ENCODE results near the gene C1orf174.

C1orf174 gene

DNA sequence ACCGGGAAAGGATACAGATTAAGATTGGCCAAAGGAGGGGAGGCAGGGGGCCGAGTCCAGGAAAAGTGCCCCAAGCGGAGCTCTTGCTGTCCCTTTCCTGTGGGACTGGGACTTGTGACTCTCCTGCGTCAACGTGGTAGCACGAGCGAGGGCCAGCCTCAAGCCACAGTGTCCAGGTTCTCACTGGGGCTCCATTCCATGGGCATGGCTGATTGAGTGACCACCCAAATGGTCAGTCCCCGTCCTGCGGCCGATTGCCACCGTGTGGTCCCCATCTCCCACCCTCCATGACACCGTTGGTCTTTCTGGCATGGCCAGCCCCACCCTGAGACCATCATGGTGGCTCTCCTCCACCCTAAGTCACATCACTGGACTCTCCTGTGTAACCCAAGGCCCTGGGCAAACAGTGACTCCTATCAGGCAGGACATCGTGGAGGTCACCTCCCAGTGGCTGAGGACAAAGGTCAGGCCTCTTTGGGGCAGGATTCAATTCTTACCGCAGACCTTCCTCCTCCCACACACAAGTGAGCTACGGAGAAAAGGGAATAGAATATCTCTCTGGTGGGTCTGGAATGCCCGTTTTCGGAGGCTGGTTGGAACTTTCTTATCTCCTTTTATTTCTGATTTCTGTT is 8.9 kb upstream of the C1orf174 start:
- H3K9ac ChIP-seq (ENCODE audit: low read length): no peak overlapping the region
- no peaks in the 10 kb centered on the region for H3K27me3 ChIP-seq (ENCODE audit: control insufficient read depth, insufficient read depth, low read length)
- H3K4me3 ChIP-seq (ENCODE audit: low read depth, low read length): no peak overlapping the region
- H3K9me3 ChIP-seq (ENCODE audit: control insufficient read depth, insufficient read depth, low read depth, low read length): no peaks in the 10 kb centered on the region
- no peak overlapping the region for H3K27ac ChIP-seq (ENCODE audit: low read depth, low read length)
- H3K36me3 ChIP-seq (ENCODE audit: control insufficient read depth, insufficient read depth, low read length): no peaks in the 10 kb centered on the region
- H3K4me1 ChIP-seq (ENCODE audit: control insufficient read depth, insufficient read depth, low read length): peaks cover 12% of the 10 kb centered on the region

DNA sequence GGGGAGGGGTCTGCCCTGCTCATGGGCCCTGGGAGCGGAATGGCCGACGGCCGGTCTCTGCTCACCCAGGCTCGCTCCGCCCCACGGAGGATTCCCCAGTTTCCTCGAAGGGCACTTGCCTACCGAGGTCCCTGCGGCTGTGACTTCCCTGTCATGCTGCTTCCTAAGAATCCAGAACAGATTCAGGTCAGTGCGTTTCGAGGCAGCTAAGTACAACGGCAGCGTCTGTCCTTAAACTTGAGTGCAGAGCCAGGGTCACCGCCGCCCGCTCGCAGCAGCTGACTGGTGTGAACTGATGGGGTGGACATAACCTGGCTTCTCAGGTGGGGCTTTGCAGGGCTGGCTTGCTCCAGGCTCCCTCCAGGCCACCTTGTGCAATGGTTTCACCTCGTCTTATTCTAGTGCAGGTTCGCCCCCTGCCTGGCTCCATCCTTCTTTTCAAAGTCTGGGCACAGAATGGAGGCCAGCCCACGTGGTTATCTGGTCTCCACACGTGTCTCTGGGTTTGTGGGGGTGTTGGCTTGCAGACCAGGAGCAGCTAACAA is 7.6 kb upstream of the C1orf174 start:
- no peaks in the 10 kb centered on the region for H3K9me3 ChIP-seq (ENCODE audit: control insufficient read depth, insufficient read depth, low read depth, low read length)
- no peak overlapping the region for H3K27ac ChIP-seq (ENCODE audit: low read depth, low read length)
- peaks cover 19% of the 10 kb centered on the region for H3K4me1 ChIP-seq (ENCODE audit: control insufficient read depth, insufficient read depth, low read length)
- no peaks in the 10 kb centered on the region for H3K27me3 ChIP-seq (ENCODE audit: control insufficient read depth, insufficient read depth, low read length)
- no peak overlapping the region for H3K9ac ChIP-seq (ENCODE audit: low read length)
- no peak overlapping the region for H3K4me3 ChIP-seq (ENCODE audit: low read depth, low read length)
- H3K36me3 ChIP-seq (ENCODE audit: control insufficient read depth, insufficient read depth, low read length): no peaks in the 10 kb centered on the region

DNA sequence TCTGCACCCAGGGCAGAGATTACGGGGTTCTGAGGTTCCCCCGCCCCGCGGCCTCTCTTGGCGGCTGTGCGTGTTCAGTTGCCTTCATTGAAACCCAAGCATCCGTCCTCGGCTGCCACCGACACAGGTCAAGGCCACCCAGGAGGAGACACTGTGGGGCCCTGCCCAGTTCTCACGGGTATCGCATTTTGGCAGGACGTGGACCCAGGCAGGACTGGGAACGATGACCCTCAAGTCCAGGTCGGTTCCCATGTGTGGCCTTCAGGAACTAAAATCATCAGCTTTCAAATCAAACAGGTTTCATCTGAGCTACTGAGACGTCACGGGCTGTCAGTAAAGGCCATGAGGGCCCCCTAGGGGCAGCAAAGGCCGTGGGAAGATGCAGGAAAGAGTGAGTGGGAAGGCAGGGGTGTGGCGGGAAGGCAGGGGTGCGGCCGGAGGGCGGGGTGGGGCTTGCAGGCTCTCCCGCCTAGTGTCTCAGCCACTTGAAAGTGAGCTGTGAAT is 7.0 kb upstream of the C1orf174 start:
- Histone ChIP-seq H3K36me3 (ENCODE audit: control insufficient read depth, insufficient read depth, low read length) (no peaks in the 10 kb centered on the region), H3K27me3 (ENCODE audit: control insufficient read depth, insufficient read depth, low read length) (no peaks in the 10 kb centered on the region), H3K4me1 (ENCODE audit: control insufficient read depth, insufficient read depth, low read length) (peaks cover 19% of the 10 kb centered on the region), H3K9ac (ENCODE audit: low read length) (no peak overlapping the region), H3K4me3 (ENCODE audit: low read depth, low read length) (no peak overlapping the region), H3K27ac (ENCODE audit: low read depth, low read length) (no peak overlapping the region), H3K9me3 (ENCODE audit: control insufficient read depth, insufficient read depth, low read depth, low read length) (no peaks in the 10 kb centered on the region)

DNA sequence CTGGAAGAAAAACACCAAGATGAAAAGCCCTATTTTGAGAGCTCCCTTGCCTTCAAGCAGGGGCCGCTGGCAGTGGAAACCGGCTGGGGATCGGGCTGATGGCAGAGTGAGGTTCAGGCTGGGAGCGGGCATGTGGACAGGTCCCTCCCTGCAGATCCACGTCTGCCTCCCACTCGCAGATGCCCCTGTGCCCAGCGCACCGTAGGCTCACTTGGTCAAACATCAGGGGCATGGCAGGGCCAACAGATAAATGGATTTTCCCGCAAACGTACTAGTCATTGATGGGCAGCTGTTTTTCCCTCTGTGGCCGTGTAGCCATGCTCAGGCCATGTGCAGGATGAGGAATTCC is 6.6 kb upstream of the C1orf174 start:
- Histone ChIP-seq H3K9me3 (ENCODE audit: control insufficient read depth, insufficient read depth, low read depth, low read length) (no peaks in the 10 kb centered on the region), H3K4me3 (ENCODE audit: low read depth, low read length) (no peak overlapping the region), H3K9ac (ENCODE audit: low read length) (no peak overlapping the region), H3K27ac (ENCODE audit: low read depth, low read length) (no peak overlapping the region), H3K4me1 (ENCODE audit: control insufficient read depth, insufficient read depth, low read length) (peaks cover 19% of the 10 kb centered on the region), H3K27me3 (ENCODE audit: control insufficient read depth, insufficient read depth, low read length) (no peaks in the 10 kb centered on the region), H3K36me3 (ENCODE audit: control insufficient read depth, insufficient read depth, low read length) (no peaks in the 10 kb centered on the region)

DNA sequence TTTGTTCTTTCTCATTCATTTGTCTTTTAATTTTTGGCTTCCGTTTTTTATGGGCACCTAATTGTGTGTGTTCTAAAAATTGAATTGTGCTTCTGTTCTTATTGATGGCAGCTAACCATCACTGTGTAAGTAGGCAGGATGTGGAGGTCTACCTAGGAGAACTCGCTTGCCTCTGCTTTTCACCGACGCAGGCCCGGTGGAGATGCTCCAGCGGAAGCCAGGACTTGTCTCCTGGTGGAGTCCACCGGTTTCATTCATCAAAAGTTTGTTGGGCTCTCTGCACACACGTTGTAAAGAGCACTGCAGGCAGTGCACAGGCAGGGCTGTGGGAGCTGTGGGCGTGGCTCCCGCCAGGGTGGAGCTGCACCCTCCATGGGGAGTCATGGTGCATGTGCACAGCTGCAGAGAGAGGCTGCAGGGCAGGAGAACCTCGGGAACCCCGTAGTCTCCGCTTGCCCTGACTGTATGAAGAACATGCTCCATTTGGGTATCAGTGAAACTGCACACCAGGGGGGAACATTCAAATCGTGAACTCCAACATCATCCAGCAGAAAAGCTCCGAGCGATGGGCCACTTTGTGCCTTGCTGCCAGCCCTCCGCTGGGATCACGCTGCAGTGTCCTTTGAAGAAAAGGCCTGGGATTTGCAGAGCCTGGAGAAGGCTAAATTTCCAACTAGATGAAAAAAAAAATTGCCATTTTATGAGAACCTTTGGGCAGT is 6.0 kb upstream of the C1orf174 start:
- no peak overlapping the region for H3K9ac ChIP-seq (ENCODE audit: low read length)
- H3K9me3 ChIP-seq (ENCODE audit: control insufficient read depth, insufficient read depth, low read depth, low read length): no peaks in the 10 kb centered on the region
- no peak overlapping the region for H3K4me3 ChIP-seq (ENCODE audit: low read depth, low read length)
- H3K4me1 ChIP-seq (ENCODE audit: control insufficient read depth, insufficient read depth, low read length): peaks cover 16% of the 10 kb centered on the region
- no peaks in the 10 kb centered on the region for H3K27me3 ChIP-seq (ENCODE audit: control insufficient read depth, insufficient read depth, low read length)
- H3K27ac ChIP-seq (ENCODE audit: low read depth, low read length): no peak overlapping the region
- no peaks in the 10 kb centered on the region for H3K36me3 ChIP-seq (ENCODE audit: control insufficient read depth, insufficient read depth, low read length)

DNA sequence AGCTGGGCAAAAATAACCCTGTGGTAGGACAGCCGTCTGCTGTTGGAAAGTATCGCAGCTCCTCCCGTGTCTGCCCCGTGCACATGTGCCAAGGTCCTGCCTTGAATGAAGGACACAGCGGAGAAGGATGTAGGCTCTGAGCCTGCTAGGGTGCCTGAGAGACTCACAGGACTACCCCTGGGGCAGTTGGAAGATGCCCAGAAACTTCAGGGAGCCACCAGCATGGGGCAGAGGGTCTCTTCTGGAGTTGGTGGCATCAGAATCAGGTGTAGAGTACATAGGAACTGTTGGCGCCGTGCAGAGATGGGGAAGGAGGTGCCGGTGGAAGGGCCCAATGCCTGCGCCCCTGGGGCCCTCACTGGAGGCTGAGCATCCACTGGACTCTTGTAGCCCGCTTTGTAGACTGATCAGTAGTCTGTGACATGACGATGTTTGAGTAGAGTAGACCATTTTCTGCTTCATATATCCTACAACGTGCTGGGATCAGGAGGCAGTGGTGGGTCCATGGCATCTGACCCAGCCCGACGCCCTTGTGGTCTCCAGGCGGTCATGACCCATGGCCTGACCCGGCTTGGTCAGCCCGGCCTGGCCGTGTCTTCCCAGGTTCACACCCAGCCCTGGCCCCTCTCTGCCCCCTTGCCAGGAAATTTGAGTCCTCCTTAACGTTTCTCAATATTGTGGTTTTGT is 5.3 kb upstream of the C1orf174 start:
- H3K36me3 ChIP-seq (ENCODE audit: control insufficient read depth, insufficient read depth, low read length): no peaks in the 10 kb centered on the region
- H3K27me3 ChIP-seq (ENCODE audit: control insufficient read depth, insufficient read depth, low read length): no peaks in the 10 kb centered on the region
- peaks cover 14% of the 10 kb centered on the region for H3K4me1 ChIP-seq (ENCODE audit: control insufficient read depth, insufficient read depth, low read length)
- H3K9me3 ChIP-seq (ENCODE audit: control insufficient read depth, insufficient read depth, low read depth, low read length): no peaks in the 10 kb centered on the region
- H3K27ac ChIP-seq (ENCODE audit: low read depth, low read length): no peak overlapping the region
- H3K4me3 ChIP-seq (ENCODE audit: low read depth, low read length): no peak overlapping the region
- no peak overlapping the region for H3K9ac ChIP-seq (ENCODE audit: low read length)

DNA sequence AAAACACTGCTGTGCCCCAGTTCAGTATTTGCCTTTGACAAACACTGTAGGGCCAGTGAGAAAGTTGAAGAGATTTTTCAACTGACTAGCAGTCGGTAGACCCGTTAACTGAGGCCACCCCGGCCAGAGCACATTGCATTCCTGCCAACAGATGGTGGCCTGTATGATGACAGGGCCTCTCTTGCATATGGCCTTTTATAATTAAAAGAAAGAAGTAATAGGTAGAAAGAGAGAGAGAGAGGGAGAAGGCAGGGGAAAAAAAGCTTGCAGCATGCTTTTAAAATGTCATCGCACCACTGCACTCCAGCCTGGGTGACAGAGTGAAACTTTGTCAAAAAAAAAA is 4.7 kb upstream of the C1orf174 start:
- Histone ChIP-seq H3K27ac (ENCODE audit: low read depth, low read length) (no peak overlapping the region), H3K4me1 (ENCODE audit: control insufficient read depth, insufficient read depth, low read length) (peaks cover 14% of the 10 kb centered on the region), H3K36me3 (ENCODE audit: control insufficient read depth, insufficient read depth, low read length) (no peaks in the 10 kb centered on the region), H3K4me3 (ENCODE audit: low read depth, low read length) (no peak overlapping the region), H3K27me3 (ENCODE audit: control insufficient read depth, insufficient read depth, low read length) (no peaks in the 10 kb centered on the region), H3K9ac (ENCODE audit: low read length) (no peak overlapping the region), H3K9me3 (ENCODE audit: control insufficient read depth, insufficient read depth, low read depth, low read length) (no peaks in the 10 kb centered on the region)

DNA sequence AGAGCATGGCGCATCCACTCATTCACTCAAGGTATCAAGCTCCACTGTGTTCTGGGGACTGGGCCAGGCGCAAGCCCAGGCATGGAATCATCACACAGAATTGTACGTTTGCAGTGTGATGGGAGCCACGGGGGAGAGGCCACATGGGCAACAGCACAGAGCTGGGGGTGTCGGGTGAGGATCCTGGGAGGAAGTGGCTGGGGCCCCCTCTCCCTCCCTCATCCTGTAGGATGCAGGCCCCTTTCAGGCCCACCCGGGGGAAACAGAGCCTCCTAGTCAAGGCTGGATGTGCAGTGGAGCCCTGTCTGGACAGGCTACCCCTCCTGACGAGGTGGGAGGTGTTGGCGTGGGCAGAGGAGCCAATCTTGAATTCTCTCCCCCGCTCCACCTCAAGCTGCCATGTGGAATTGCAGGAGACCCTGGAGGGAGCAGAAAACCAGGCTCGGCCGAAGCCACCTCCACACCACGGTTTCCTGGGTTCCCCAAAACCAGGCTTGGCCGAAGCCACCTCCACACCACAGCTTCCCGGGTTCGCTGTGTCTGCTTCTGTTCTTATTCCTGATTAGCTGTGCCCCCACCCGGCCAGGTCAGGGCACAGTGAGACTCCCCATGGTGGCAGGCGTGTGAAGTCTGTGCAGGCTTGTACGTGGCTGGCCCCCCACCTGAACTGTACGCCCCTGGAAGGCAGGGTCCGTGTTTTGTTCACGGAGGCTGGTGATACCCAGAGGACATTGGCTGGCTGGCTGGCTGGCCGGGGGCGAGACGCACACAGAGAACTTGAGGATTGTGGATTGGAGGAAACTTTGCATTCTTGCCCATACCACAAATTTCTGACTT is 4.2 kb upstream of the C1orf174 start:
- Histone ChIP-seq H3K4me3 (ENCODE audit: low read depth, low read length) (no peak overlapping the region), H3K36me3 (ENCODE audit: control insufficient read depth, insufficient read depth, low read length) (no peaks in the 10 kb centered on the region), H3K27ac (ENCODE audit: low read depth, low read length) (no peak overlapping the region), H3K9ac (ENCODE audit: low read length) (no peak overlapping the region), H3K4me1 (ENCODE audit: control insufficient read depth, insufficient read depth, low read length) (peaks cover 14% of the 10 kb centered on the region), H3K9me3 (ENCODE audit: control insufficient read depth, insufficient read depth, low read depth, low read length) (no peaks in the 10 kb centered on the region), H3K27me3 (ENCODE audit: control insufficient read depth, insufficient read depth, low read length) (no peaks in the 10 kb centered on the region)

DNA sequence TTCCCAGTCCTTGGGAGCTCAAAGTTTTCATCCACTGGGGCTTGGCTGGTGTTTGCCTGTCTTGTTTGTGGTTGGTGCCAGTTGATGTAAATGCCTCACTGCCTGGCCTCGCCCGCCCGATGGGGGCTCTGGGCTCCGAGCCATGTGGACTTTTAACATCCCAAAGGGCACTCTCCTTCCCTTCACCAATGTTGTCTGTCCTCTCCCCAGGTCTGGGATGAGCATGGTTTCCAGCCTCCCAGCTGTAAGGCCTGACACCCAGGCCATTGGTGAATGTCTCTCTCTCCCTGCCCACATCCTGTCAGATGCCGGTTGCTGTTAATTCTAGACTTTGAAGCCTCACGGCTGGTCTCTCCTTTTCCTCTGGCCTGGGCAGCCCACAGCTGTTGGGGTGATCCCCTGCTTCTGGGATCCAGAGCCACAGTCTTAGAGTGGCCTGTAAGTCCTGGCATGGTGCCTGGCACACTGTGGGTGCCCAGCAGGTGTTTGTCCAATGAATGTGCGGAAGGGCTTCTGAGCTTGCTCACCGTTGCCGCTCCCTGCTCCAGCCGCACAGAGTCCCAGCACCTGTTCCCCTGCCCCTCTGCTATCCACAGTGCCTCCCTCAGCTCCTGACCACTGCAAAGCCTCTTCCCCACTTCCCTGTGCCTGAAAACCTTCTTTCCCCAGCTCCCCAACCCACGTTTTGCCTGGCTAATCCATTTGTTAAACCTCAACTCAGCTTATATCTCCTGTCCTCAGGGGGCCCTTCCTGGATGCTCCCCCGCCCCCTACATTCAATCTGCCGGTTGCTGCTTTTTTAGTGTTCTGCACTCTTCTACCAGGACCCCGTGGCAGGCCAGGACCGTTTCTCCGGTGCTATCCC is 3.3 kb upstream of the C1orf174 start:
- Histone ChIP-seq H3K9me3 (ENCODE audit: control insufficient read depth, insufficient read depth, low read depth, low read length) (no peaks in the 10 kb centered on the region; the same call in 1 of the 2 replicates), H3K9ac (ENCODE audit: low read length) (no peak overlapping the region), H3K36me3 (ENCODE audit: control insufficient read depth, insufficient read depth, low read length) (no peaks in the 10 kb centered on the region), H3K27me3 (ENCODE audit: control insufficient read depth, insufficient read depth, low read length) (no peaks in the 10 kb centered on the region), H3K4me1 (ENCODE audit: control insufficient read depth, insufficient read depth, low read length) (peaks cover 14% of the 10 kb centered on the region), H3K27ac (ENCODE audit: low read depth, low read length) (no peak overlapping the region), H3K4me3 (ENCODE audit: low read depth, low read length) (no peak overlapping the region)

DNA sequence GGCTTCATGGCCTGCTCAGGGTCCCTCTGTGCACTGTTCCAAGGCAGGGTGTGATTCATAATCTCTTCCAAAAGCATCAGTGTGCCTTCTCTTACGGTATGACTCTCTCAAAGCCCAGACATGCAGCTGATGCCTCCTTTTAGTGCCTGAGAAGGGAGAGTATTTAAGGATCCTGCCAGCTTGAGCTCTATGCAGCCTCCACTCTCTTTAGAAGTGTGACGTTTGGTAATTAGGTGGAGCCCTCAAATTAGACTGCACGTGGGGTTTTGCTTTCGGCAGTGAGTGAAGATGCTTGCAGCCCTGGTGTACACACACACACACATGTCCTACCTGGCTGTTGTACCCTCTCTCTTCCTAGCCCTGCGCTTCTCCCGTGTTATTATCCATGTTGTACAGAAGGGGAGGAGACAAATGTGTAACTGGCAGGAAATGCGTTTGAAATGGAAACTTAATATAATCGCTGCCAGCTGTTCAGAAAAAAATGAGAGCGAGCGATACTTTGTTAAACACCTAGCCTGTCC is 2.6 kb upstream of the C1orf174 start:
- no peak overlapping the region for H3K4me3 ChIP-seq (ENCODE audit: low read depth, low read length)
- H3K9ac ChIP-seq (ENCODE audit: low read length): no peak overlapping the region
- H3K4me1 ChIP-seq (ENCODE audit: control insufficient read depth, insufficient read depth, low read length): peaks cover 14% of the 10 kb centered on the region
- no peak overlapping the region for H3K27ac ChIP-seq (ENCODE audit: low read depth, low read length)
- no peaks in the 10 kb centered on the region for H3K36me3 ChIP-seq (ENCODE audit: control insufficient read depth, insufficient read depth, low read length)
- no peaks in the 10 kb centered on the region for H3K27me3 ChIP-seq (ENCODE audit: control insufficient read depth, insufficient read depth, low read length)
- peaks cover 2% of the 10 kb centered on the region; the same call in 1 of the 2 replicates for H3K9me3 ChIP-seq (ENCODE audit: control insufficient read depth, insufficient read depth, low read depth, low read length)
